Sigmoid colon (tissue), 4 donors: ENCODE results near the gene VPS13C.

ENCODE experiments used
- CTCF ChIP-seq, 4 experiments: fragments of 450-650 bp in 3 of 4; fragments of 200-600 bp in 1 of 4; IDR thresholded peaks; one replicate each; pipeline ENCODE4 v1.5.1; 2016 to 2019; ENCODE audit warnings: antibody characterized with exemption in 4 of 4, mild to moderate bottlenecking in 3 of 4, moderate library complexity in 2 of 4
- EP300 ChIP-seq, 4 donors: sonication (generic); formaldehyde crosslinking; IDR thresholded peaks; one replicate each; pipeline ENCODE4 v1.6.1; 2017; ENCODE audit warnings: antibody characterized with exemption in 4 of 4
- POLR2A ChIP-seq, 2 donors: fragments of 450-650 bp; IDR thresholded peaks; one replicate each; pipeline ENCODE4 v1.6.1; 2016; ENCODE audit warnings: antibody characterized with exemption in 2 of 2, mild to moderate bottlenecking in 2 of 2, moderate library complexity in 2 of 2

DNA sequence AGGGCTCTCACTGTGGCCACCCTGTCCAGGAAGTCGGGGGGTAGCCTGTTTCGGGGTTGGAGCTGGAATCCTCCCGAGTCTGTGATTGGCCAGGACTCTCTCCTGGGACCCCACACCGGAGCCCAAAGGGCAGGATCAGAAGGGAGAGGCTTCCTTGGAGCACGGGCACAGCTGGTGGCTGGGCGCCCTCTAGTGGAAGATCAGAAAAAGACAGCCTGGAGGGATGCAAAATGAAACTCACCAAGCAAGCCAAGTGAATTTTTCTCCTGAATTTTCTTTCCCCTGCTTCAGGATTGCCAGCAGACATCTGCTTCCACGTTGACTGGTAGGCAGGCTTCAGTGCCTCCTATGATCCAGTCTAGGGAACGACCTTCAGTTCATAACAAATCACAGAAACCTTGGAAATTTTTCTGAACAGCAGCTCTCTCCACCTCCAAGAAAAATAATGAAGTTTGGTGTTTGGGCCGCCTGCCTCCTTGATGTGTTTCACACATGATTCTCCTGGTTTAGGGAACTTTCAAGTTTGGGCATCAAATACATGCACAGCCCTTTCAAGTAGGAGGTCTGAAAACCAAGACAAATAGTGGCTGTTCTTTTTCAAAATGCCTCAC lies 224.6 kb downstream of the VPS13C start:
- TF ChIP-seq EP300 (IDR thresholded peaks at IDR 0.05) (no peak), POLR2A (IDR thresholded peaks at IDR 0.05) (no peak), CTCF (IDR thresholded peaks at IDR 0.05) (peak; percentile 66 to 96 (median 73))
